Smooth muscle cell (in vitro differentiated cells): ENCODE data around the gene IL10. TPM values are rescaled to one million over a fixed set of nuclear protein-coding genes. Genes with fewer than 3 reads are reported as not detected.

Source experiments
- DNase-seq: peaks from one replicate; lab custom pipeline; 2025; ENCODE audit not compliant: unreplicated experiment; lab: John Stamatoyannopoulos, UW
- H2AFZ ChIP-seq: fragments of 200-600 bp; sonication (generic); 2 replicates; pipeline ENCODE4 v1.6.0; 2016; ENCODE audit warnings: antibody characterized with exemption, low read depth, mild to moderate bottlenecking
- H3F3A ChIP-seq: fragments of 200-600 bp; sonication (generic); 2 replicates; pipeline ENCODE4 v1.6.0; 2017; ENCODE audit warnings: antibody characterized with exemption, low read depth
- H3K27ac ChIP-seq: fragments of 200-600 bp; sonication (generic); 2 replicates; pipeline ENCODE4 v1.5.1; 2016; ENCODE audit warnings: low read depth, mild to moderate bottlenecking
- H3K27me3 ChIP-seq: fragments of 200-600 bp; sonication (generic); 2 replicates; pipeline ENCODE4 v1.6.1; 2016; ENCODE audit warnings: low read depth, mild to moderate bottlenecking
- H3K36me3 ChIP-seq: fragments of 200-600 bp; sonication (generic); 2 replicates; pipeline ENCODE4 v1.5.1; 2016; ENCODE audit warnings: low read depth
- H3K4me1 ChIP-seq: fragments of 200-600 bp; sonication (generic); 2 replicates; pipeline ENCODE4 v1.5.1; 2016; ENCODE audit warnings: low read depth
- H3K4me2 ChIP-seq: fragments of 200-600 bp; sonication (generic); 2 replicates; pipeline ENCODE4 v1.6.0; 2016; ENCODE audit warnings: mild to moderate bottlenecking
- H3K4me3 ChIP-seq: fragments of 200-600 bp; sonication (generic); 2 replicates; pipeline ENCODE4 v1.5.1; 2016; ENCODE audit warnings: mild to moderate bottlenecking
- H3K79me2 ChIP-seq: fragments of 200-600 bp; sonication (generic); 2 replicates; pipeline ENCODE4 v1.6.0; 2016; ENCODE audit warnings: low read depth, mild to moderate bottlenecking
- H3K9ac ChIP-seq: fragments of 200-600 bp; sonication (generic); 2 replicates; pipeline ENCODE4 v1.6.0; 2016; ENCODE audit warnings: low read depth
- H3K9me3 ChIP-seq: fragments of 200-600 bp; sonication (generic); replicated peaks from 2 replicates; pipeline ENCODE4 v1.5.1; 2016; ENCODE audit warnings: low read depth
- H4K20me1 ChIP-seq: fragments of 200-600 bp; sonication (generic); 2 replicates; pipeline ENCODE4 v1.6.0; 2016; ENCODE audit warnings: low read depth
- CTCF ChIP-seq: fragments of 200-600 bp; sonication (generic); IDR thresholded peaks from 2 replicates; pipeline ENCODE4 v1.5.1; 2017; ENCODE audit warnings: borderline replicate concordance, mild to moderate bottlenecking, antibody characterized with exemption; ENCODE audit not compliant: insufficient read depth, poor library complexity, severe bottlenecking
- WGBS: methylation state at CpG from one replicate; pipeline ENCODE4 v1.1.7; 2016; ENCODE audit warnings: low lambda C conversion rate; 5-methylcytosine and 5-hydroxymethylcytosine counted together
- polyA plus RNA-seq: library from polyadenylated mRNA; unstranded; fragments of >200 nt; fragmentation: Nextera tagmentation; extraction: Ambion mirVana; gene quantifications from 2 replicates; pipeline ENCODE4 v1.2.1, GENCODE V29; 2016
- total RNA-seq: library from RNA; depleted of rRNA; stranded (reverse); fragments of >200 nt; gene quantifications from 2 replicates; pipeline ENCODE4 v1.2.3, GENCODE V29; 2014

The IL10 gene
- total and polyA plus RNA-seq, 2 experiments from 2014 or later: 1.2 to 2.2 TPM

GRCh38 chr1:206745301-206745700, 27.0 kb downstream of the IL10 start:
- H4K20me1 ChIP-seq: no peaks in the 10 kb centered on the region
- H3K27ac ChIP-seq: peak overlapping the region; percentile 81
- H3K4me1 ChIP-seq: no peaks in the 10 kb centered on the region
- no peaks in the 10 kb centered on the region for H3K9me3 ChIP-seq
- no peak overlapping the region for H2AFZ ChIP-seq
- peak overlapping the region; percentile 54 for H3K9ac ChIP-seq
- TF ChIP-seq CTCF: no peak
- WGBS: 96% methylated on average over 1 of the region's 1 CpG
- no peaks in the 10 kb centered on the region for H3K27me3 ChIP-seq
- no peaks in the 10 kb centered on the region for H3K79me2 ChIP-seq
- H3K36me3 ChIP-seq: no peaks in the 10 kb centered on the region
- DNase-seq: no peak
- H3K4me2 ChIP-seq: peak overlapping the region; percentile 31
- no peaks in the 10 kb centered on the region for H3F3A ChIP-seq
- H3K4me3 ChIP-seq: no peak overlapping the region

GRCh38 chr1:206744683-206745082, 27.6 kb downstream of the IL10 start:
- H3K4me1 ChIP-seq: no peaks in the 10 kb centered on the region
- DNase-seq: no peak

GRCh38 chr1:206742719-206743383, 29.4 kb downstream of the IL10 start:
- DNase-seq: no peak
- WGBS: 75% methylated on average over 13 of the region's 13 CpGs

More at GRCh38 chr1:206744683-206745082, 27.6 kb downstream of the IL10 start:
- H3K4me2 ChIP-seq: no peak overlapping the region
- H3K27ac ChIP-seq: peak overlapping the region; percentile 81
- WGBS: 27% methylated on average over 4 of the region's 4 CpGs
- no peaks in the 10 kb centered on the region for H3K27me3 ChIP-seq
- H3K4me3 ChIP-seq: no peak overlapping the region
- H3F3A ChIP-seq: no peaks in the 10 kb centered on the region
- H2AFZ ChIP-seq: no peak overlapping the region
- H3K79me2 ChIP-seq: no peaks in the 10 kb centered on the region
- no peaks in the 10 kb centered on the region for H4K20me1 ChIP-seq
- no peaks in the 10 kb centered on the region for H3K9me3 ChIP-seq
- H3K36me3 ChIP-seq: no peaks in the 10 kb centered on the region
- no peak for TF ChIP-seq CTCF
- no peak overlapping the region for H3K9ac ChIP-seq

More at GRCh38 chr1:206742719-206743383, 29.4 kb downstream of the IL10 start:
- no peaks in the 10 kb centered on the region for H3K9me3 ChIP-seq
- H3K27me3 ChIP-seq: no peaks in the 10 kb centered on the region
- H2AFZ ChIP-seq: no peak overlapping the region
- no peak for TF ChIP-seq CTCF
- no peaks in the 10 kb centered on the region for H3K4me1 ChIP-seq
- no peak overlapping the region for H3K9ac ChIP-seq
- no peak overlapping the region for H3K4me2 ChIP-seq
- no peak overlapping the region for H3K27ac ChIP-seq
- no peaks in the 10 kb centered on the region for H3K79me2 ChIP-seq
- no peak overlapping the region for H3K4me3 ChIP-seq
- no peaks in the 10 kb centered on the region for H3F3A ChIP-seq
- H4K20me1 ChIP-seq: peaks cover 7% of the 10 kb centered on the region
- no peaks in the 10 kb centered on the region for H3K36me3 ChIP-seq
